SU-DHL-6 (cell line): Measurements from ENCODE around the gene GSTA5.

Experiments used
- EZH2phosphoT487 ChIP-seq: fragments of 200-600 bp; sonication (generic), shearing (Covaris generic); conservative IDR thresholded peaks from 2 replicates; pipeline ENCODE4 v1.6.1; 2018; ENCODE audit warnings: mild to moderate bottlenecking, antibody characterized with exemption, low read length, moderate library complexity, mixed read lengths
- TF ChIP-seq, protein P1 (sequence below): fragments of 200-600 bp; sonication (generic); IDR thresholded peaks from one replicate; pipeline ENCODE4 v1.5.1; 2017; ENCODE audit warnings: antibody characterized with exemption, mild to moderate bottlenecking, low read length, moderate library complexity; ENCODE audit not compliant: insufficient read depth, poor library complexity, severe bottlenecking

DNA sequence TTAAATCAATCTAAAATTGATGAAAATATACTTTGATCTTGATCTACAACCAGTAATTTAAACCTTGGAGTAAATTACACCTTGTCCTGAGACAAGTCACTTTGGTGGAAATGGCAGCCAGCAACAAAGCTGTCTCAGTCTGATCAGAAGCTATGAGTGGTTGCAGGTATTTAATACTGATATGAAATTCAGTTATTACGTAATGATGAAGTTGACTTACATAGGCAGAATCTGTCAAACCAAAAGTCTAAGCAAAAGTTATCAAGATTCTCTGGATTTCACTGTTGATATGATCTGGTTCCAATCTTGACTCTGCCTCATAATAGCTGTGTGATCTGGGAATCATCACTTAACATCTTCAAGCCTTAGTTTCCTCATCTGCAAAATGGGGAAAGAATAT is 27.6 kb upstream of the GSTA5 start:
- TF ChIP-seq, protein P1, sequence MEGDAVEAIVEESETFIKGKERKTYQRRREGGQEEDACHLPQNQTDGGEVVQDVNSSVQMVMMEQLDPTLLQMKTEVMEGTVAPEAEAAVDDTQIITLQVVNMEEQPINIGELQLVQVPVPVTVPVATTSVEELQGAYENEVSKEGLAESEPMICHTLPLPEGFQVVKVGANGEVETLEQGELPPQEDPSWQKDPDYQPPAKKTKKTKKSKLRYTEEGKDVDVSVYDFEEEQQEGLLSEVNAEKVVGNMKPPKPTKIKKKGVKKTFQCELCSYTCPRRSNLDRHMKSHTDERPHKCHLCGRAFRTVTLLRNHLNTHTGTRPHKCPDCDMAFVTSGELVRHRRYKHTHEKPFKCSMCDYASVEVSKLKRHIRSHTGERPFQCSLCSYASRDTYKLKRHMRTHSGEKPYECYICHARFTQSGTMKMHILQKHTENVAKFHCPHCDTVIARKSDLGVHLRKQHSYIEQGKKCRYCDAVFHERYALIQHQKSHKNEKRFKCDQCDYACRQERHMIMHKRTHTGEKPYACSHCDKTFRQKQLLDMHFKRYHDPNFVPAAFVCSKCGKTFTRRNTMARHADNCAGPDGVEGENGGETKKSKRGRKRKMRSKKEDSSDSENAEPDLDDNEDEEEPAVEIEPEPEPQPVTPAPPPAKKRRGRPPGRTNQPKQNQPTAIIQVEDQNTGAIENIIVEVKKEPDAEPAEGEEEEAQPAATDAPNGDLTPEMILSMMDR, result no peak
- no peak for TF ChIP-seq EZH2phosphoT487
